ENCODE data around the gene TEX28.
"Not testable (repeated sequence)": the region's sequence is repeated elsewhere in the genome, so short reads cannot be mapped to it uniquely, and the experiment has no call there.

- TF ChIP-seq, protein P1, sequence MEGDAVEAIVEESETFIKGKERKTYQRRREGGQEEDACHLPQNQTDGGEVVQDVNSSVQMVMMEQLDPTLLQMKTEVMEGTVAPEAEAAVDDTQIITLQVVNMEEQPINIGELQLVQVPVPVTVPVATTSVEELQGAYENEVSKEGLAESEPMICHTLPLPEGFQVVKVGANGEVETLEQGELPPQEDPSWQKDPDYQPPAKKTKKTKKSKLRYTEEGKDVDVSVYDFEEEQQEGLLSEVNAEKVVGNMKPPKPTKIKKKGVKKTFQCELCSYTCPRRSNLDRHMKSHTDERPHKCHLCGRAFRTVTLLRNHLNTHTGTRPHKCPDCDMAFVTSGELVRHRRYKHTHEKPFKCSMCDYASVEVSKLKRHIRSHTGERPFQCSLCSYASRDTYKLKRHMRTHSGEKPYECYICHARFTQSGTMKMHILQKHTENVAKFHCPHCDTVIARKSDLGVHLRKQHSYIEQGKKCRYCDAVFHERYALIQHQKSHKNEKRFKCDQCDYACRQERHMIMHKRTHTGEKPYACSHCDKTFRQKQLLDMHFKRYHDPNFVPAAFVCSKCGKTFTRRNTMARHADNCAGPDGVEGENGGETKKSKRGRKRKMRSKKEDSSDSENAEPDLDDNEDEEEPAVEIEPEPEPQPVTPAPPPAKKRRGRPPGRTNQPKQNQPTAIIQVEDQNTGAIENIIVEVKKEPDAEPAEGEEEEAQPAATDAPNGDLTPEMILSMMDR (IDR thresholded peaks at IDR 0.05), result not testable (repeated sequence)
- TF ChIP-seq POLR2A (IDR thresholded peaks at IDR 0.05), result not testable (repeated sequence)
Observed at GRCh38 chrX:154269245-154269644, 25.7 kb downstream of the TEX28 start.
